Neural cell (in vitro differentiated cells): Measurements from ENCODE around the gene ZNF618. TPM values are rescaled to one million over a fixed set of nuclear protein-coding genes. Genes with fewer than 3 reads are reported as not detected.

ENCODE experiments used
- H2AFZ ChIP-seq: fragments of 200-600, 300-800 bp; sonication (generic), shearing (Covaris generic); 2 replicates; pipeline ENCODE4 v1.6.0; 2014; ENCODE audit warnings: low read depth, mild to moderate bottlenecking, antibody characterized with exemption, low read length, moderate library complexity
- H3F3A ChIP-seq: fragments of 200-600 bp; shearing (Covaris generic); 2 replicates; pipeline ENCODE4 v1.6.1; 2016; ENCODE audit warnings: mild to moderate bottlenecking, moderate library complexity, mixed read lengths, antibody characterized with exemption, low read length; ENCODE audit not compliant: insufficient read depth, poor library complexity, severe bottlenecking
- H3K27ac ChIP-seq: fragments of 200-600, 300-800 bp; sonication (generic), shearing (Covaris generic); 2 replicates; pipeline ENCODE4 v1.5.1; 2014; ENCODE audit warnings: mild to moderate bottlenecking, low read length, moderate library complexity
- H3K27me3 ChIP-seq: fragments of 300-800, 200-600 bp; sonication (generic), shearing (Covaris generic); 2 replicates; pipeline ENCODE4 v1.6.0; 2014; ENCODE audit warnings: mild to moderate bottlenecking, low read depth, low read length, moderate library complexity; ENCODE audit not compliant: insufficient read depth
- H3K36me3 ChIP-seq: fragments of 300-800, 200-600 bp; sonication (generic), shearing (Covaris generic); 2 replicates; pipeline ENCODE4 v1.5.1; 2014; ENCODE audit warnings: mild to moderate bottlenecking, antibody characterized with exemption, low read length, moderate library complexity; ENCODE audit not compliant: insufficient read depth
- H3K4me2 ChIP-seq: fragments of 300-800, 200-600 bp; sonication (generic), shearing (Covaris generic); 2 replicates; pipeline ENCODE4 v1.6.0; 2014; ENCODE audit warnings: mild to moderate bottlenecking, low read length
- H3K4me3 ChIP-seq: fragments of 300-800, 200-600 bp; sonication (generic), shearing (Covaris generic); 2 replicates; pipeline ENCODE4 v1.5.1; 2014; ENCODE audit warnings: mild to moderate bottlenecking, low read length, moderate library complexity
- H3K79me2 ChIP-seq: fragments of 200-600 bp; shearing (Covaris generic); replicated peaks from 2 replicates; pipeline ENCODE4 v1.6.0; 2014; ENCODE audit warnings: mild to moderate bottlenecking, low read length, moderate library complexity; ENCODE audit not compliant: insufficient read depth
- H3K9ac ChIP-seq: fragments of 300-800, 200-600 bp; sonication (generic), shearing (Covaris generic); 2 replicates; pipeline ENCODE4 v1.6.1; 2016; ENCODE audit warnings: mild to moderate bottlenecking, low read length, mixed read lengths
- H3K9me2 ChIP-seq: fragments of 200-600 bp; shearing (Covaris generic); 2 replicates; pipeline ENCODE4 v1.6.1; 2016; ENCODE audit warnings: mild to moderate bottlenecking, low read length, mixed read lengths; ENCODE audit not compliant: insufficient read depth
- H3K9me3 ChIP-seq: fragments of 200-600, 300-800 bp; sonication (generic), shearing (Covaris generic); 2 replicates; pipeline ENCODE4 v1.6.1; 2016; ENCODE audit warnings: mild to moderate bottlenecking, mixed run types, low read length, moderate library complexity, mixed read lengths
- H4K20me1 ChIP-seq: fragments of 200-600 bp; shearing (Covaris generic); 2 replicates; pipeline ENCODE4 v1.6.1; 2016; ENCODE audit warnings: mild to moderate bottlenecking, mixed run types; ENCODE audit not compliant: insufficient read depth
- CTCF ChIP-seq: fragments of 450-650 bp; IDR thresholded peaks from 2 replicates; pipeline ENCODE4 v1.5.1; 2014; ENCODE audit warnings: antibody characterized with exemption, mild to moderate bottlenecking, moderate library complexity; ENCODE audit not compliant: poor library complexity, severe bottlenecking
- EP300 ChIP-seq: fragments of 450-650 bp; conservative IDR thresholded peaks from 2 replicates; pipeline ENCODE4 v1.6.1; 2014; ENCODE audit warnings: antibody characterized with exemption, mild to moderate bottlenecking, moderate library complexity; ENCODE audit not compliant: poor library complexity, severe bottlenecking
- EZH2 ChIP-seq: fragments of 200-600, 300-800 bp; shearing (Covaris generic), sonication (generic); IDR thresholded peaks from 2 replicates; pipeline ENCODE4 v1.6.1; 2014; ENCODE audit warnings: antibody characterized with exemption, low read length, borderline replicate concordance, mild to moderate bottlenecking; ENCODE audit not compliant: insufficient read depth, poor library complexity, severe bottlenecking
- MXI1 ChIP-seq: fragments of 450-650 bp; conservative IDR thresholded peaks from 2 replicates; pipeline ENCODE4 v1.6.1; 2014; ENCODE audit warnings: antibody characterized with exemption, mild to moderate bottlenecking; ENCODE audit not compliant: poor library complexity, severe bottlenecking
- POLR2AphosphoS5 ChIP-seq: IDR thresholded peaks from 2 replicates; pipeline ENCODE4 v1.6.1; 2012
- RAD21 ChIP-seq: fragments of 450-650 bp; conservative IDR thresholded peaks from 2 replicates; pipeline ENCODE4 v1.6.1; 2014; ENCODE audit warnings: antibody characterized with exemption, mild to moderate bottlenecking, moderate library complexity
- REST ChIP-seq: IDR thresholded peaks from 2 replicates; pipeline ENCODE4 v1.6.1; 2012; ENCODE audit warnings: borderline replicate concordance
- SMC3 ChIP-seq: fragments of 450-650 bp; conservative IDR thresholded peaks from 2 replicates; pipeline ENCODE4 v1.6.1; 2014; ENCODE audit warnings: antibody characterized with exemption, mild to moderate bottlenecking, moderate library complexity; ENCODE audit not compliant: poor library complexity
- TAF1 ChIP-seq: IDR thresholded peaks from 2 replicates; pipeline ENCODE4 v1.6.1; 2012; ENCODE audit warnings: low read depth
- polyA plus RNA-seq: library from polyadenylated mRNA; depleted of rRNA; stranded (reverse); fragments of >200 nt; gene quantifications from 2 replicates; pipeline ENCODE4 v1.2.3, GENCODE V29; 2014

The ZNF618 gene
- polyA plus RNA-seq, 1 donor from 2014 or later, result 7.1 TPM

- Histone ChIP-seq H3K9me2 (no peaks in the 10 kb centered on the region), H3K9ac (no peak overlapping the region), H2AFZ (no peak overlapping the region), H3K9me3 (no peaks in the 10 kb centered on the region), H3K4me2 (no peak overlapping the region), H3K27me3 (no peaks in the 10 kb centered on the region), H3K36me3 (no peaks in the 10 kb centered on the region), H3F3A (no peaks in the 10 kb centered on the region), H3K79me2 (no peaks in the 10 kb centered on the region), H3K4me3 (no peak overlapping the region), H4K20me1 (no peaks in the 10 kb centered on the region), H3K27ac (no peak overlapping the region)
- TF ChIP-seq EP300 (no peak), MXI1 (no peak), CTCF (no peak), EZH2 (no peak), POLR2AphosphoS5 (no peak)
Measured at GRCh38 chr9:113997610-113998009, 121.5 kb downstream of the ZNF618 start.

- H3K36me3 ChIP-seq, result no peaks in the 10 kb centered on the region
- no peaks in the 10 kb centered on the region for H3F3A ChIP-seq
- H2AFZ ChIP-seq, result no peak overlapping the region
- H3K4me2 ChIP-seq, result no peak overlapping the region
- no peaks in the 10 kb centered on the region for H3K79me2 ChIP-seq
- no peak for TF ChIP-seq SMC3
- no peak for TF ChIP-seq RAD21
- TF ChIP-seq POLR2AphosphoS5, result no peak
- TF ChIP-seq REST, result no peak
- no peak for TF ChIP-seq MXI1
- TF ChIP-seq EZH2, result no peak
- no peak for TF ChIP-seq CTCF
- no peak for TF ChIP-seq TAF1
- TF ChIP-seq EP300, result no peak
- H3K9me2 ChIP-seq, result no peaks in the 10 kb centered on the region
- H3K27ac ChIP-seq, result no peak overlapping the region
- H3K9me3 ChIP-seq, result no peaks in the 10 kb centered on the region
- H3K4me3 ChIP-seq, result no peak overlapping the region
- H4K20me1 ChIP-seq, result no peaks in the 10 kb centered on the region
- no peak overlapping the region for H3K9ac ChIP-seq
- H3K27me3 ChIP-seq, result no peaks in the 10 kb centered on the region
Measured at GRCh38 chr9:113998114-113998513, 122.0 kb downstream of the ZNF618 start.
